Adipocyte (in vitro differentiated cells): Measurements from ENCODE around the gene ANXA6.

ENCODE experiments used
- DNase-seq: peaks from one replicate; pipeline ENCODE4 v3.0.0-alpha.2; 2015; ENCODE audit warnings: low read depth
- H3K27me3 ChIP-seq: replicated peaks from 2 replicates; pipeline ENCODE4 v1.7.0; 2013; ENCODE audit warnings: mild to moderate bottlenecking, low read length, moderate library complexity; ENCODE audit not compliant: control insufficient read depth, insufficient read depth
- H3K36me3 ChIP-seq: 2 replicates; pipeline ENCODE4 v1.7.0; 2013; ENCODE audit warnings: low read length, mild to moderate bottlenecking, moderate library complexity; ENCODE audit not compliant: control insufficient read depth, insufficient read depth, severe bottlenecking
- H3K4me1 ChIP-seq: 2 replicates; pipeline ENCODE4 v1.7.0; 2013; ENCODE audit warnings: mild to moderate bottlenecking, low read length, moderate library complexity; ENCODE audit not compliant: control insufficient read depth, insufficient read depth
- H3K4me3 ChIP-seq: 2 replicates; pipeline ENCODE4 v1.7.0; 2013; ENCODE audit warnings: mild to moderate bottlenecking, low read length, moderate library complexity
- H3K9ac ChIP-seq: 2 replicates; pipeline ENCODE4 v1.7.0; 2013; ENCODE audit warnings: mild to moderate bottlenecking, low read length, moderate library complexity
- H3K9me3 ChIP-seq: 2 replicates; pipeline ENCODE4 v1.7.0; 2013; ENCODE audit warnings: mild to moderate bottlenecking, low read length, moderate library complexity; ENCODE audit not compliant: control insufficient read depth

ANXA6 gene

GRCh38 chr5:151139015-151139414, 18.6 kb downstream of the ANXA6 start:
- Histone ChIP-seq H3K9me3 (no peaks in the 10 kb centered on the region), H3K27me3 (no peaks in the 10 kb centered on the region), H3K9ac (no peak overlapping the region), H3K4me3 (no peak overlapping the region), H3K36me3 (peaks cover 98% of the 10 kb centered on the region), H3K4me1 (peaks cover 12% of the 10 kb centered on the region)
- no peak for DNase-seq

- peaks cover 98% of the 10 kb centered on the region for H3K36me3 ChIP-seq
- H3K9me3 ChIP-seq: no peaks in the 10 kb centered on the region
- no peaks in the 10 kb centered on the region for H3K27me3 ChIP-seq
- no peak overlapping the region for H3K4me3 ChIP-seq
- no peak overlapping the region for H3K9ac ChIP-seq
- DNase-seq: no peak
- peaks cover 12% of the 10 kb centered on the region for H3K4me1 ChIP-seq
These were observed 19.5 kb downstream of the ANXA6 start for GRCh38 chr5:151138114-151138513.

- Histone ChIP-seq H3K27me3 (no peaks in the 10 kb centered on the region), H3K4me1 (peaks cover 12% of the 10 kb centered on the region), H3K9me3 (no peaks in the 10 kb centered on the region), H3K9ac (no peak overlapping the region), H3K4me3 (no peak overlapping the region), H3K36me3 (peaks cover 98% of the 10 kb centered on the region)
- DNase-seq: no peak
These were observed 20.3 kb downstream of the ANXA6 start for GRCh38 chr5:151137067-151137825.

GRCh38 chr5:151134228-151134627, 23.4 kb downstream of the ANXA6 start:
- Histone ChIP-seq H3K9me3 (no peaks in the 10 kb centered on the region), H3K36me3 (peaks cover 100% of the 10 kb centered on the region), H3K4me3 (no peak overlapping the region), H3K27me3 (no peaks in the 10 kb centered on the region), H3K9ac (no peak overlapping the region), H3K4me1 (no peaks in the 10 kb centered on the region)
- no peak for DNase-seq

GRCh38 chr5:151132963-151133362, 24.6 kb downstream of the ANXA6 start:
- peaks cover 100% of the 10 kb centered on the region for H3K36me3 ChIP-seq
- H3K9ac ChIP-seq: no peak overlapping the region
- no peaks in the 10 kb centered on the region for H3K27me3 ChIP-seq
- no peaks in the 10 kb centered on the region for H3K9me3 ChIP-seq
- no peak overlapping the region for H3K4me3 ChIP-seq
- no peak for DNase-seq
- no peaks in the 10 kb centered on the region for H3K4me1 ChIP-seq

- Histone ChIP-seq H3K36me3 (peaks cover 100% of the 10 kb centered on the region), H3K9ac (no peak overlapping the region), H3K9me3 (no peaks in the 10 kb centered on the region), H3K4me1 (no peaks in the 10 kb centered on the region), H3K4me3 (no peak overlapping the region), H3K27me3 (no peaks in the 10 kb centered on the region)
- no peak for DNase-seq
These were observed 26.4 kb downstream of the ANXA6 start for GRCh38 chr5:151130922-151131891.

- Histone ChIP-seq H3K36me3 (peaks cover 100% of the 10 kb centered on the region), H3K4me3 (no peak overlapping the region), H3K9me3 (no peaks in the 10 kb centered on the region), H3K9ac (no peak overlapping the region), H3K4me1 (no peaks in the 10 kb centered on the region), H3K27me3 (no peaks in the 10 kb centered on the region)
- DNase-seq: no peak
These were observed 27.2 kb downstream of the ANXA6 start for GRCh38 chr5:151130235-151130921.

- Histone ChIP-seq H3K27me3 (no peaks in the 10 kb centered on the region), H3K9ac (no peak overlapping the region), H3K4me3 (no peak overlapping the region), H3K36me3 (peaks cover 100% of the 10 kb centered on the region), H3K4me1 (no peaks in the 10 kb centered on the region), H3K9me3 (no peaks in the 10 kb centered on the region)
- no peak for DNase-seq
These were observed 28.8 kb downstream of the ANXA6 start for GRCh38 chr5:151128817-151129216.

- H3K4me3 ChIP-seq: no peak overlapping the region
- peaks cover 100% of the 10 kb centered on the region for H3K36me3 ChIP-seq
- H3K9ac ChIP-seq: no peak overlapping the region
- no peaks in the 10 kb centered on the region for H3K4me1 ChIP-seq
- no peaks in the 10 kb centered on the region for H3K27me3 ChIP-seq
- DNase-seq: no peak
- H3K9me3 ChIP-seq: no peaks in the 10 kb centered on the region
These were observed 29.7 kb downstream of the ANXA6 start for GRCh38 chr5:151127926-151128325.

GRCh38 chr5:151126199-151126645, 31.4 kb downstream of the ANXA6 start:
- no peak overlapping the region for H3K4me3 ChIP-seq
- H3K36me3 ChIP-seq: peaks cover 100% of the 10 kb centered on the region
- no peak overlapping the region for H3K9ac ChIP-seq
- H3K27me3 ChIP-seq: no peaks in the 10 kb centered on the region
- no peaks in the 10 kb centered on the region for H3K4me1 ChIP-seq
- peak; percentile 76 for DNase-seq
- H3K9me3 ChIP-seq: no peaks in the 10 kb centered on the region

GRCh38 chr5:151125421-151125820, 32.2 kb downstream of the ANXA6 start:
- Histone ChIP-seq H3K27me3 (no peaks in the 10 kb centered on the region), H3K4me3 (no peak overlapping the region), H3K9me3 (no peaks in the 10 kb centered on the region), H3K4me1 (no peaks in the 10 kb centered on the region), H3K36me3 (peaks cover 100% of the 10 kb centered on the region), H3K9ac (no peak overlapping the region)
- no peak for DNase-seq
